H1 (cell line): ENCODE measurements around the gene ERAP2. TPM values are rescaled to one million over a fixed set of nuclear protein-coding genes. Genes with fewer than 3 reads are reported as not detected.

ENCODE experiments used
- CTCF ChIA-PET: fragments of 300-600 bp; sonication (Branson Sonifier 250); formaldehyde crosslinking; loops from one replicate; lab custom pipeline; 2021; ENCODE audit not compliant: partially characterized antibody; lab: Charles Lee
- POLR2A ChIA-PET: fragments of 300-600 bp; sonication (Branson Sonifier 250); formaldehyde crosslinking; loops from one replicate; lab custom pipeline; 2021; ENCODE audit warnings: inconsistent platforms; ENCODE audit not compliant: partially characterized antibody; lab: Charles Lee
- DNase-seq, 2 experiments: peaks; one replicate each; pipeline versions ENCODE4 v3.0.0 to v3.0.0-alpha.2; 2010 to 2022; ENCODE audit warnings: low spot score in 2 of 2, low read depth in 1 of 2, mixed read lengths in 1 of 2
- FAIRE-seq: peaks from 2 replicates; lab custom pipeline; 2011; peaks lifted over from hg19 to GRCh38; lab: Jason Lieb, UNC
- H2AFZ ChIP-seq: 2 replicates; pipeline ENCODE4 v1.8.1; 2012; ENCODE audit warnings: low read length, inconsistent platforms
- H2AK5ac ChIP-seq: 2 replicates; pipeline ENCODE4 v1.6.1; 2013; ENCODE audit warnings: low read depth, low read length
- H2BK120ac ChIP-seq: replicated peaks from 2 replicates; pipeline ENCODE3; 2013; ENCODE audit warnings: low read depth, low read length, inconsistent platforms
- H2BK12ac ChIP-seq: 2 replicates; pipeline ENCODE4 v1.6.1; 2013; ENCODE audit warnings: low read depth, low read length
- H2BK15ac ChIP-seq: 2 replicates; pipeline ENCODE4 v1.6.1; 2013; ENCODE audit warnings: low read length
- H2BK20ac ChIP-seq: 2 replicates; pipeline ENCODE4 v1.6.1; 2013; ENCODE audit warnings: low read length
- H2BK5ac ChIP-seq: 2 replicates; pipeline ENCODE4 v1.6.1; 2013; ENCODE audit warnings: low read depth, low read length
- H3K14ac ChIP-seq: 2 replicates; pipeline ENCODE4 v1.6.1; 2013; ENCODE audit warnings: inconsistent platforms; ENCODE audit not compliant: insufficient read length
- H3K18ac ChIP-seq: 2 replicates; pipeline ENCODE4 v1.6.1; 2013; ENCODE audit warnings: low read length; ENCODE audit errors: extremely low read depth
- H3K23ac ChIP-seq: 2 replicates; pipeline ENCODE4 v1.6.1; 2013; ENCODE audit warnings: inconsistent platforms; ENCODE audit not compliant: insufficient read length
- H3K23me2 ChIP-seq: 2 replicates; pipeline ENCODE4 v1.6.1; 2013; ENCODE audit warnings: low read depth, low read length
- H3K27ac ChIP-seq: 2 replicates; pipeline ENCODE4 v1.6.1; 2011; ENCODE audit warnings: low read depth, low read length, inconsistent platforms
- H3K27me3 ChIP-seq, 4 experiments: replicated peaks in 1 of 4; 1 replicate in 1 of 4; 2 replicates in 3 of 4; pipeline versions ENCODE4 v1.6.1 to v1.8.1; 2011 to 2013; ENCODE audit warnings: low read length in 3 of 4, mild to moderate bottlenecking in 3 of 4, inconsistent platforms in 2 of 4, mixed read lengths in 2 of 4, moderate library complexity in 1 of 4; ENCODE audit not compliant: control insufficient read depth in 3 of 4, insufficient read depth in 3 of 4; ENCODE audit errors: extremely low read depth in 1 of 4
- H3K36me3 ChIP-seq, 4 experiments: 2 replicates each; pipeline versions ENCODE4 v1.6.1 to v1.8.1; 2011 to 2013; ENCODE audit warnings: mild to moderate bottlenecking in 4 of 4, low read length in 3 of 4, moderate library complexity in 2 of 4, control low read depth in 1 of 4, inconsistent platforms in 1 of 4; ENCODE audit not compliant: insufficient read depth in 4 of 4, control insufficient read depth in 2 of 4
- H3K4ac ChIP-seq: replicated peaks from 2 replicates; pipeline ENCODE3; 2013; ENCODE audit warnings: low read length, low read depth, mixed read lengths, inconsistent platforms; ENCODE audit not compliant: insufficient read length
- H3K4me1 ChIP-seq, 4 experiments: replicated peaks in 1 of 4; 1 replicate in 1 of 4; 2 replicates in 3 of 4; pipeline versions ENCODE4 v1.6.1 to v1.8.1; 2011 to 2013; ENCODE audit warnings: low read length in 3 of 4, inconsistent platforms in 2 of 4, mixed read lengths in 1 of 4; ENCODE audit not compliant: insufficient read depth in 4 of 4, control insufficient read depth in 3 of 4
- H3K4me2 ChIP-seq, 2 experiments: 2 replicates each; pipeline versions ENCODE4 v1.6.1 to v1.8.1; 2011 to 2013; ENCODE audit warnings: low read depth in 2 of 2, low read length in 2 of 2, control low read depth in 1 of 2, inconsistent platforms in 1 of 2, mild to moderate bottlenecking in 1 of 2; ENCODE audit not compliant: insufficient read depth in 1 of 2
- H3K4me3 ChIP-seq, 4 experiments: fragments of 200-600, 300-600 bp in 1 of 4; sonication (generic), shearing (Covaris generic), sonication (Bioruptor Twin) in 1 of 4; 2 replicates each; pipeline versions ENCODE4 v1.5.1 to v1.8.1; 2011 to 2016; ENCODE audit warnings: low read length in 4 of 4, low read depth in 3 of 4, control low read depth in 2 of 4, inconsistent platforms in 2 of 4, mild to moderate bottlenecking in 2 of 4, mixed read lengths in 1 of 4, moderate library complexity in 1 of 4; ENCODE audit not compliant: insufficient read depth in 2 of 4; ENCODE audit errors: extremely low read depth in 1 of 4
- H3K56ac ChIP-seq: replicated peaks from 2 replicates; pipeline ENCODE3; 2013; ENCODE audit warnings: low read depth, mild to moderate bottlenecking, mixed read lengths, low read length, inconsistent platforms; ENCODE audit not compliant: insufficient read length
- H3K79me1 ChIP-seq: 2 replicates; pipeline ENCODE4 v1.6.1; 2013; ENCODE audit warnings: low read depth, low read length, control low read depth
- H3K79me2 ChIP-seq, 2 experiments: 2 replicates each; pipeline versions ENCODE4 v1.6.1 to v1.8.1; 2012 to 2013; ENCODE audit warnings: low read length in 2 of 2, mild to moderate bottlenecking in 2 of 2, inconsistent platforms in 1 of 2; ENCODE audit not compliant: insufficient read depth in 2 of 2, control insufficient read depth in 1 of 2
- H3K9ac ChIP-seq, 4 experiments: replicated peaks in 1 of 4; 1 replicate in 1 of 4; 2 replicates in 3 of 4; pipeline versions ENCODE4 v1.6.1 to v1.8.1; 2011 to 2013; ENCODE audit warnings: low read depth in 3 of 4, low read length in 3 of 4, control low read depth in 2 of 4, mild to moderate bottlenecking in 2 of 4, moderate library complexity in 2 of 4, inconsistent platforms in 1 of 4; ENCODE audit errors: extremely low read depth in 1 of 4
- H3K9me3 ChIP-seq, 2 experiments: 2 replicates each; pipeline versions ENCODE4 v1.6.1 to v1.8.1; 2012 to 2013; ENCODE audit warnings: mild to moderate bottlenecking in 2 of 2, moderate library complexity in 2 of 2, control low read depth in 1 of 2, inconsistent platforms in 1 of 2, low read depth in 1 of 2, low read length in 1 of 2, mixed read lengths in 1 of 2; ENCODE audit not compliant: insufficient read depth in 2 of 2
- H4K20me1 ChIP-seq, 2 experiments: replicated peaks in 1 of 2; 2 replicates each; pipeline versions ENCODE3 to v1.8.1; 2011 to 2013; ENCODE audit warnings: inconsistent platforms in 2 of 2, low read length in 2 of 2, mild to moderate bottlenecking in 1 of 2; ENCODE audit not compliant: insufficient read depth in 2 of 2, control insufficient read depth in 1 of 2
- H4K5ac ChIP-seq: 2 replicates; pipeline ENCODE4 v1.6.1; 2013; ENCODE audit warnings: low read length, low read depth, mixed read lengths, inconsistent platforms; ENCODE audit not compliant: insufficient read length
- H4K8ac ChIP-seq: 2 replicates; pipeline ENCODE4 v1.8.0; 2013; ENCODE audit warnings: mild to moderate bottlenecking, moderate library complexity, low read length, inconsistent platforms; ENCODE audit not compliant: insufficient read depth; ENCODE audit errors: extremely low read depth
- H4K91ac ChIP-seq: replicated peaks from 2 replicates; pipeline ENCODE3; 2013; ENCODE audit warnings: low read length, mixed read lengths, inconsistent platforms; ENCODE audit not compliant: insufficient read length
- CBX5 ChIP-seq: fragments of 300-800, 300-1000 bp; sonication (generic); IDR thresholded peaks from 2 replicates; pipeline ENCODE4 v1.7.1; 2016; ENCODE audit warnings: antibody characterized with exemption, low read length, low read depth
- FOSL1 ChIP-seq: IDR thresholded peaks from 2 replicates; pipeline ENCODE4 v1.6.1; 2011; ENCODE audit warnings: mild to moderate bottlenecking, low read depth, low read length, moderate library complexity; ENCODE audit not compliant: insufficient read depth
- HDAC2 ChIP-seq, 2 experiments: fragments of 300-600 bp in 1 of 2; sonication (generic) in 1 of 2; IDR thresholded peaks; 2 replicates each; pipeline ENCODE4 v1.6.1; 2011 to 2012; ENCODE audit warnings: low read depth in 2 of 2, low read length in 2 of 2, mild to moderate bottlenecking in 2 of 2, moderate library complexity in 2 of 2, borderline replicate concordance in 1 of 2, inconsistent platforms in 1 of 2
- JUN ChIP-seq: IDR thresholded peaks from 2 replicates; pipeline ENCODE4 v1.6.1; 2011; ENCODE audit warnings: low read depth, mild to moderate bottlenecking, improper control_type of control experiment, low read length
- NANOG ChIP-seq: IDR thresholded peaks from 2 replicates; pipeline ENCODE4 v1.6.1; 2011; ENCODE audit warnings: low read length, low read depth, mild to moderate bottlenecking, inconsistent platforms; ENCODE audit not compliant: insufficient read depth, poor library complexity, severe bottlenecking
- PHF8 ChIP-seq: fragments of 200-600 bp; sonication (generic); conservative IDR thresholded peaks from 2 replicates; pipeline ENCODE4 v1.7.1; 2012; ENCODE audit warnings: low read depth, mild to moderate bottlenecking, inconsistent platforms, low read length, moderate library complexity
- POU5F1 ChIP-seq: IDR thresholded peaks from 2 replicates; pipeline ENCODE4 v1.6.1; 2011; ENCODE audit warnings: low read depth, mild to moderate bottlenecking, low read length, moderate library complexity
- RXRA ChIP-seq: IDR thresholded peaks from 2 replicates; pipeline ENCODE4 v1.6.1; 2011; ENCODE audit warnings: low read depth, mild to moderate bottlenecking, low read length, moderate library complexity; ENCODE audit not compliant: insufficient read depth
- SIX5 ChIP-seq: IDR thresholded peaks from 2 replicates; pipeline ENCODE4 v1.6.1; 2011; ENCODE audit warnings: mild to moderate bottlenecking, low read depth, low read length
- SP2 ChIP-seq: IDR thresholded peaks from 2 replicates; pipeline ENCODE4 v1.6.1; 2012; ENCODE audit warnings: mild to moderate bottlenecking, low read length, inconsistent platforms
- SP4 ChIP-seq: IDR thresholded peaks from 2 replicates; pipeline ENCODE4 v1.6.1; 2012; ENCODE audit warnings: low read length, inconsistent platforms
- SRF ChIP-seq: IDR thresholded peaks from 2 replicates; pipeline ENCODE4 v1.6.1; 2011; ENCODE audit warnings: mild to moderate bottlenecking, low read depth, low read length, moderate library complexity
- TCF12 ChIP-seq: IDR thresholded peaks from 2 replicates; pipeline ENCODE4 v1.6.1; 2011; ENCODE audit warnings: low read depth, mild to moderate bottlenecking, low read length
- WGBS, 2 experiments: shearing (Covaris generic) in 1 of 2; methylation state at CpG; one replicate each; pipeline versions ENCODE4 v1.1.6 to v1.1.7; 2013 to 2015; ENCODE audit warnings: low lambda C conversion rate in 2 of 2, mixed read lengths in 2 of 2, inconsistent platforms in 1 of 2, low coverage in 1 of 2, missing lambda C conversion rate in 1 of 2; ENCODE audit not compliant: insufficient replicate concordance in 2 of 2, insufficient coverage in 1 of 2, insufficient read length in 1 of 2; ENCODE audit errors: extremely low coverage in 1 of 2, missing lambda C conversion rate in 1 of 2; 5-methylcytosine and 5-hydroxymethylcytosine counted together
- polyA plus RNA-seq, 7 experiments: library from polyadenylated mRNA; depleted of rRNA in 3 of 7; stranded (reverse) in 5 of 7; unstranded in 2 of 7; fragments of >200 nt in 5 of 7; fragments of 200-250 nt in 2 of 7; gene quantifications; 1 replicate in 5 of 7; 2 replicates in 1 of 7; 4 replicates in 1 of 7; pipeline versions ENCODE4 v1.2.1 to v1.2.3, GENCODE V29; 2011 to 2013; ENCODE audit warnings: missing spikeins in 2 of 7, mixed read lengths in 2 of 7
- total RNA-seq: library from RNA; stranded (reverse); fragmentation: NEBNext Ultra II Directional; extraction: Animal tissue kit (Norgen Biotek cat#: 25700); gene quantifications from 2 replicates; pipeline ENCODE4 v1.2.1, GENCODE V29; 2021
- TF ChIP-seq, protein P1 (sequence below): IDR thresholded peaks from 2 replicates; pipeline ENCODE4 v1.6.1; 2011; ENCODE audit warnings: low read length, improper control_type of control experiment

The ERAP2 gene
- total and polyA plus RNA-seq, 2 of the 8 experiments (the other 6 are each of a cell fraction or from before 2014, with no cell fraction given), result 0.14 TPM; not detected in 1

DNA sequence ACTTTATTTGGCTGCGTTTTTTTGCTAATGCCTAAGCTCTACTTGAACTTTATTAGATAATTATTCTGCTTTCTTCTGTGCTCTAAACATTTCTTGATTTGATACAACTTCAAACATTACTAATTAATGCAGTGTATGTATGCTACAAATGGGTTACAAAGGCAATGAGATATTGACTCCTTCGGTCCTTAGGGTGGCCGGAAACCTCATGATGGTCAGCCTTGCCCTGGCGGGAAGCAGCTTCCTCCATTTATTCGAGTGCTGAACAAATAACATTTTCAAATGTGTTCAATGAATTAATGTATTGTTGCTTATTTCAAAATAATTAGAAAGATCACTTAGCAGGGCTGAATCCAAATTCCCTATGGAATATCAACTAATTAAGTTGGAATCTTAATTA is 55.7 kb downstream of the ERAP2 start:
- FAIRE-seq, result no peak
- ChIA-PET CTCF (interaction anchor here (1.2 to 3.0 kb wide), 2 partner anchors 32 to 63 kb away, joined by 3 to 9 read pairs; no protein-coding TSS in a partner anchor), POLR2A (no interaction called here)
- no peak for TF ChIP-seq PHF8
- no peak for TF ChIP-seq JUN
- TF ChIP-seq SRF, result no peak
- no peak for TF ChIP-seq TCF12
- TF ChIP-seq POU5F1, result no peak
- no peak for TF ChIP-seq RXRA
- TF ChIP-seq NANOG, result no peak
- TF ChIP-seq HDAC2 (IDR thresholded peaks at IDR 0.05; ENCODE audit: borderline replicate concordance in 1 of 2, low read depth in 2 of 2, low read length in 2 of 2), result no peak
- TF ChIP-seq FOSL1, result no peak
- no peak for TF ChIP-seq SP4
- no peak for TF ChIP-seq SIX5
- TF ChIP-seq SP2, result no peak
- TF ChIP-seq, protein P1, sequence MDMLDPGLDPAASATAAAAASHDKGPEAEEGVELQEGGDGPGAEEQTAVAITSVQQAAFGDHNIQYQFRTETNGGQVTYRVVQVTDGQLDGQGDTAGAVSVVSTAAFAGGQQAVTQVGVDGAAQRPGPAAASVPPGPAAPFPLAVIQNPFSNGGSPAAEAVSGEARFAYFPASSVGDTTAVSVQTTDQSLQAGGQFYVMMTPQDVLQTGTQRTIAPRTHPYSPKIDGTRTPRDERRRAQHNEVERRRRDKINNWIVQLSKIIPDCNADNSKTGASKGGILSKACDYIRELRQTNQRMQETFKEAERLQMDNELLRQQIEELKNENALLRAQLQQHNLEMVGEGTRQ, result no peak
- no peak for TF ChIP-seq CBX5

More for the DNA sequence above, 55.7 kb downstream of the ERAP2 start:
- Histone ChIP-seq H2BK15ac (no peak overlapping the region), H3K4me2 (no peak overlapping the region), H3K4ac (no peak overlapping the region), H2BK20ac (no peak overlapping the region), H4K20me1 (no peaks in the 10 kb centered on the region), H3K36me3 (no peaks in the 10 kb centered on the region), H3K9ac (no peak overlapping the region), H3K18ac (no peak overlapping the region), H3K14ac (no peak overlapping the region), H2BK120ac (no peak overlapping the region), H4K5ac (no peak overlapping the region), H3K56ac (no peak overlapping the region), H3K4me3 (no peak overlapping the region), H2AK5ac (no peak overlapping the region), H3K4me1 (peaks cover 2 to 8% (median 6%) of the 10 kb centered on the region in 4 experiments; a peak in 3 of 7 replicates), H3K79me2 (no peaks in the 10 kb centered on the region; a peak in 1 of 4 replicates), H3K79me1 (no peaks in the 10 kb centered on the region), H3K9me3 (no peaks in the 10 kb centered on the region), H3K27ac (no peak overlapping the region), H4K91ac (no peak overlapping the region), H3K23me2 (peaks cover 13% of the 10 kb centered on the region), H4K8ac (no peak overlapping the region), H3K23ac (no peak overlapping the region), H3K27me3 (peaks cover 0 to 7% (median 5%) of the 10 kb centered on the region in 4 experiments; a peak in 3 of 7 replicates), H2BK12ac (no peak overlapping the region), H2AFZ (no peak overlapping the region), H2BK5ac (no peak overlapping the region)
- DNase-seq, result no peak
- 79% methylated on average over 5 of the region's 5 CpGs; no CpG with 5 or more reads in 1 of the 2 experiments for WGBS, 2 experiments
